SK-N-MC (cell line): ENCODE measurements around the gene PTPN1.

Experiments used
- EZH2 ChIP-seq: fragments of 200-600 bp; sonication (generic); IDR thresholded peaks from one replicate; pipeline ENCODE4 v1.6.1; 2017; ENCODE audit warnings: antibody characterized with exemption
- POLR2AphosphoS5 ChIP-seq: IDR thresholded peaks from 2 replicates; pipeline ENCODE4 v1.6.1; 2012; ENCODE audit warnings: mild to moderate bottlenecking, low read depth, low read length, borderline replicate concordance

GRCh38 chr20:50560867-50561266 is 50.7 kb downstream of the PTPN1 start:
- TF ChIP-seq EZH2 (no peak), POLR2AphosphoS5 (no peak)
